CD4-positive, alpha-beta T cell treated with Interleukin-15 for 1 hour (primary cell): ENCODE measurements around the gene EPHA10.

Experiments
- DNase-seq: peaks from one replicate; pipeline ENCODE4 v3.0.0-alpha.2; 2020

Gene EPHA10

DNA sequence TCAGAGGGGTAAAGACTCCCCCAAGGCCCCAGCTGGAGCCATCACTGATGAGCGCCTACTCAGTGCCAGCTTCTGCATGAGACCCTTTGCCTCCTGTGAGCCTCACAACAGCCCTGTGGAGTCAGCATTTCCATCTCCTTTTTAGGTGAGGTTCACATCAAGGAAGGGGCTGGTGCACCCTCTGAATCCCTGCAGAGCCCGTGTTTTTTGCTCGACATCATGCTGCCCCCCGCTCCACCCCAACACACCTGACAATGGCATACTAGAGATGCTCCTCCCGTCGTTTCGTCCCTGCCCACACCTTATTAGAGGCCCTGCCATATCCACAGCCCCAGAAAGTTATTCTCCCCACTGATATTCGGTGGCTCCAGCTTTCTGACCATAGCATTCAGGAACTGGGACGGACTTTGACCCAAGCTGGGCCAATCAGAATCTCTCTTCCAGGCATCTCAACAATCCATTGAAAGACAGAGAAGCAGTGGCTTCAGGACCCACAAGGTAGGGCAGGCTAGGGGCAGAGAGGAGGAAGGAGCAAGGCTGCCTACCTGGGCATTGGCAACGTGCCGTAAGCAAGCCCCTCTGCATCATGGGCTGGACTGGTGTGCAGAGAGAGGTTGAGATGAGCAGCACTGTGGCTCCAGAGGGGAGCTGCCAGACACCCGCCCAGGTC is 32.7 kb downstream of the EPHA10 start:
- no peak for DNase-seq

DNA sequence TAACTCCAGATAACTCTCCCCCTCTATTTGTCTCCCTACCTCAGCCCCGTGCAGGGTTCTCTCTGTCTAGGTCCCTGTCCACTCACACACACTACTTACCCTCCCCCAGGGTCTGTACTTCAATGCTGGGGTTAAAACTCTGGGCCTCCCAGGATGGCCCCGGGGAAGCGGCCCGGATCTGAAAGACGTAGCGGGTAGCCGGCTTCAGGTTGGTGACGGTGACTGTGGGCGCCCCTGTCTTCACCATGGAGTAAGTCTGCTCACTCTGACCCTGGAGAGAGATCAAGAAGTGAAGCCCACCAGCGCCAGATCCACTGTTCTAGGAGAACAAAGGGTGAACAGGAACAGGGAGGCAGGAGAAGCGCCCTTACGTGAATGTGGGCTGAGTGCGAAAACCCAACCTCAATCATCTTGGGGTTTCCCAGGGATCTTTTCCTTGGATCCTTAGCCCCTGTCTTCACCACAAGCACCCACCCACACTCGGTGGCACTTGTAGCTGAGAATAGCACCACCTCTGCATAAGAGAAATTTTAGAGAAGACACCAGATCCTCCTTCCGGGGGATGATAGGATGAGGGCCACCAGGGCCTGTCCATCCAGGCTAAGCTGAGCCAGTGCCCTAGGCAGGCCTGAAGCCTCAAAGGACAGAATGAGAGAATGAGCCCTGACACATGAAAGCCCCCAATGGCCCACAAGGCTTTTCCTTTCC is 33.5 kb downstream of the EPHA10 start:
- DNase-seq: no peak

DNA sequence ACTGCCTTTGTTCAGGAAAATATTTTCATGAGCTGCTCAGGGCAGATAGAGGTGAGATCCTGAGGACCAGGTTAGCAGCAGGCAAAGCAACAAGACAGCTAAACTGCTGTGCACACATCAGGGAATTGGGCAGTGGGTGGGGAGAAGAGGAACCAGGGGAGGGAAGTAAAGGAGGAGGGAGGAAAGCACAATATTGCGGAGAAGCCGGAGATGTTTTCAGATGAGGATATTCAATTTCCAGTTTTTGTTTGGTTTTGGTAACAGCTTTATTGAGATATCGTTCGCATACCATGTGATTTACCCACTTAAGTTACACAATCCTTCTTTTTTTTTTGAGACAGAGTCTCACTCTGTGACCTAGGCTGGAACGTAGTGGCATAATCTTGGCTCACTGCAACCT is 34.5 kb downstream of the EPHA10 start:
- DNase-seq: no peak

DNA sequence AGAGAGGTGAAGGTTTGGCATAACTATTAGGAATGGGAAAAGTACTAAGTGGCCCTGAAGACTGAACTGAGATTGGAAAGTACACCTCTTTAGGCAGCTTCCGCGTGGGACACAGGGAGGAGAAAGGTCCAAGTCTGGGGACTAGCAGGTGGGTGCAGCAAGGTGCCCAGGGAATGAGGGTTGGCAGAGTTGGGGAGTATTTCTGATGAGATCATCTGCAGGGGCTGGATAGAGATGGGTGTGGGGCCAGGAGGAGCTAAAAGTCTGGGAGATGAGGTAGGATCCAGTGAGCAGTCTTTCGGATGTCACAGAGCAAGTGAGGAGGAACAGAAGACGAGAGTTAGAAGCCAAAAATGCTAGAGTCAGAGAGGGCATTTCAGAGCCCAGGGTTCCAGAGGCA is 36.5 kb downstream of the EPHA10 start:
- no peak for DNase-seq

DNA sequence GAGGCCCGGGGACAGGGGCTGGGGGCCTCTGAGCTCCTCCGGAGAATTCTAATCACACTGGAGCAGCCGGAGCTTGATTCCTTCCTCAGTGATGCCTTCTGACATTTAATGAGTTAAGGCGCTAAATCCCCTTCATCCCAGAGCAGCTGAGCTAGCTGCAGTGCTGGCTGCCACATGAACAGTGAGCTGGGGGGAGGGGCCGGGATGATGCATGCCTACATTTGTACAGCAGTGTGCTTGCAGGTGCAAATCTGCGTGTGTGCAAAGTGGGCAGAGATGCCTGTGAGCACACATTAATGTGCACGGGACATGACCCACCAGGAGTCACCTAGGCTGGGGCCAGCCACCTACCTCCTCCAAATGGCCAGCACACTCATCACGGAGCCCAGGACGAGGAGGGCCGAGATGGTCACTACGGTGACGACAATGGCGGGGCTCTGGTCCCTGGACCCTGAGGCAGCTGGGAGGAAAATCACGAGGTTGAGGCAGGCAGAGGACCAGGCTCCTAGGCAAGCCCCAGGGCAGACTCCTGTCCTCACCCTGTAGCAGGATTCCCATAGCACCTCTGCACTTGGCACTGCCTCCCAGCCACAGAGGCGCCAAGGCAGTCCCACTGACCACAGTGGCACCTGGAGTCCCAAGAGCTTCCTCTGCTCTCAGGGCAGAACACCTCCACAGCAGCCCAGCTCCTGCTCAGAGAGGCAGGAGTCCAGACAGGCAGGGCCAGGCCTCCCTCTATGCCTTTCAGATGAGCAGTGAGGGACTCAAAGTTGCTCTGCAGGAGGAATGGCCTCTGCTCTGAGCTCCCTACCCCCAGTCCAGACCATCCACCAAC is 38.0 kb downstream of the EPHA10 start:
- no peak for DNase-seq

DNA sequence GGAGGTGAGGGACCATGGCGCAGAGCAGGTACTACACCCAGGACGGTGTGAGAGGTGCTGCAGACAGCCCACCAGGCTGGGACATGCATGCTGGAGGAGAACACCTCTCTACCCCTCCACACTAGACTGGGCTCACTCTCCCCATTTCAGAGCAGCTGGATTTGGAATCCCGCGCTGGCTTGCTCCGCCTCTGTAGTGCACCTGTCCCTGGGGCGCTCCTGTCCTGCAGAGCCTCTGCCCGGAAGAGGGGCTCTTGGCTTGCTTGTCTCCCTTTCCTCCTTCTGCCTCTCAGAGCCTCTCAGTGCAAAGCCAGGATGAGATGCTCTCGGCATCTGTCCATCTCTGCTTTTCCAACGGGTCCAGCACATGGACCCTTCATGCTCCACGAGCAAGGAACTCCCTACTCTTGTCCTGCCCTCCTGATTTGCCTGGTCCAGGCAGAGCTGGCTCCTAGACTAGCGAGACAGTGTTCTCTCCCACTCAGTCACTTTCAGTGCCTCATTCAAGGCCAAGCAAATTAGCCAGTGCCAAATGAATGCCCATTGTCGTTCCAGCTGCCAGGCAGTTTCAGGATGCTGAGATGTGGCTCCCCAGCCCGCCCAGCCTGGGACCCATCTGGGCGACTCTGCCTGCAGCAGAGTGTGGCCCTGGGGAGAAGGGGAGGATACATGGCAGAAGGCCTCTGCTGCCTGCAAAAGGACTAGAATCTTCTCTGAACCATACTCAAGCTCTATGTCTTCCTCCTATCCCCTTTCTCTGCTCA is 38.9 kb downstream of the EPHA10 start:
- no peak for DNase-seq

DNA sequence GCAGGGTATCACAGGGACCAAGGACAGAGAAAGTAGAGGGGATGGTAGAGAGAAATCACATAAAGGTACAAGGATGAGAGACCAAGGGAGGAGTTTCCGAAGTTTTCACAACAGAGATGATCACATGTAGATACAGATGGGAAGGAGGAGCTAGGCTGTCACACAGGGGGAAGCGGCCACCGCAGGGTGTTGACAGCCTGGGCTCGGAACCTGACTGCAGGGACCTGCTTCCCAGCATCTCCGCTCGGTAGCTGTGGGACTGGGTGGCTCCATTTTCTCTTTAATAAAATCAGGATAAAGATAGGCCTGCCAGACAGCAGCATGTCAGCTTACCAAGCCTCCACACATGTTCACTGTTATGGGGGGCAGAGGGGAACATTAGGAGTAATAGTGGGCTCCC is 40.3 kb downstream of the EPHA10 start:
- DNase-seq: no peak

DNA sequence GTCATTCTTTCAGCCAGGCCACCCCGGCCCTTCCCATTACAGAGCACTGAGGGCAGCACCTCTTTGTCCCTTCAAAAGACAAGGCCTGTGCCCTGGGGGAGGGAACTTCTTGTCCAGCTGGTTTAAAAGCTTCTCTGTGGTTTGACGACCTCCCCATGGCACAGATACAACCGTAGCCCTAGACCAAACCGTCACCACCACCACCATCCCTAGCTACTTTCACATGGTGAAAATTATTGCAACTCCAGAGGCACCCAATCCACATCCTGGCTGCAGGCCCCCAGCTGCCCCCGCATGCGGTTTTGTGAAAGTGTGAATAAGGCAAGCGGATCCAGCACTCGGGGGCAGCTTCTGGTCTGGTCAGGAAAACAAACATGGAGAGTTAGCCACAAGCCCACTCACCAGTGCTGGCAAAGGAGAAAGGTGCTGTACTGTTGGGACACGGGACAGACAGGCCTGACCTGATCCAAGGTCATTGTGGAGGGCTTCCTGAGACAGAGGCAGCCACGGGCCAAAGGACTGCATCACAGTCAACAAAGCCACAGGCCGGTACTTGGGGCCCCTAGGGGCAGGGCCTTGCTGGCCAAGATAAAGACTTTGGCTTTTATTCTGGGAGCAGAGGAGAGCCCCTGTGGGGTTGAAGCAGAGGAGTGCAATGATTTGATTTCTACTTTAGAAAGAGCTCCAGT is 41.4 kb downstream of the EPHA10 start:
- no peak for DNase-seq

DNA sequence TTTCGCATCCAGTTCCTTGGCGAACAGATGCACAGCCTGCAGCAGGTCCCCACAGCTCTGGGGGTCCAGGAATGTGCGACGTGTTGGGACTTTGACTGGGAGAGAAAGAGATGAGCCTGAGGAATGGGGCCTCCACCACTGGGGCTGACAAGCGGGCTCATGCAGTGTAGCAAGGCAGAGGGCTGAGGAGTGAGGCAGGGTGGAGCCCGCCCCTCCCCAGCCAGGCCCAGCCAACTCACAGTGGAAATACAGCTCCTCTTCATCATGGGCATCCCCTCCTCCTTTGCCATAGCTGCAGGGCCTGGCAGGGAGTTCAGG is 41.9 kb downstream of the EPHA10 start:
- no peak for DNase-seq

DNA sequence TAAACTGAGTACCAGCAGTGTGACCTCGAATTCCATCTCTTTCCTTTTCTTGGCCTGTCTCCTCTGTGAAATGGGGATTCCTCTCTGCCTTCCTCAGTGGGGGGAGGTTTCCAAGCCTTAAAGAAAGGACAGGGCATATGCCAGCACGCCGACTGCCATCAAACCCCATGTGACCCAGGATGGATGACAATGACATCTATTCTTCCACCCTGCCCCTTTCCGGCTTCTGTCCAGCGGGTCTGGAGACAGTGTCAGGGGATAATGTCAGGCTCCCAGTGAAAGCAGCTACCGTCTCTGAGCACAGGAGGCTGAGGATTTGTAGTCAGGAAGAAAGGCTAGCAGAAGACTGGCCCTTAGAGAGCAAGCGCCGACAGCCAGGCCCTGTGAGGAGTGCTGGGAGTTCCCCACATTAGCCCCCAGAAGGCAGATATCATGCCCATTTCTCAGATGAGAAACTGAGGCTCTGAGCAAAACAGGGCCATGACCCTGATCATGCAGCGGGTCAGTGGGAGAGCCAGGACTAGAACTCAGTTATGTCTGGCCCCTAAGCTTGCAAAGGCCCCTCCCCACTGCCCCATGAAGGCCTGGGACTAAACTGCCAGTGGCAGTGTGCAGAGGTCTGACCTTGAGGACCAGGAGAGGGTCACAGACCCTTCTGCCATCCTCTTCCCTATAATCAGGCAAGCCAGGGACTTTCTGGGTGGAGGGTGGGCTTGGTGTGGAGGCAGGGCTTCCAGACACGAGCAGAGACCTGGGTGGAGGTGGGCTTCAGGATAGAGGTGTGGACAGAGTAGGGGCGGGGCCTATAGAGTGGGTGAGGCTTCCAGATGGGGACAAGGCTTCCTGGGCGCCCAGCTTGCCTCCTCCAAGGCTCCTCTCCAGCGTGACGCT is 42.5 kb downstream of the EPHA10 start:
- DNase-seq: no peak

DNA sequence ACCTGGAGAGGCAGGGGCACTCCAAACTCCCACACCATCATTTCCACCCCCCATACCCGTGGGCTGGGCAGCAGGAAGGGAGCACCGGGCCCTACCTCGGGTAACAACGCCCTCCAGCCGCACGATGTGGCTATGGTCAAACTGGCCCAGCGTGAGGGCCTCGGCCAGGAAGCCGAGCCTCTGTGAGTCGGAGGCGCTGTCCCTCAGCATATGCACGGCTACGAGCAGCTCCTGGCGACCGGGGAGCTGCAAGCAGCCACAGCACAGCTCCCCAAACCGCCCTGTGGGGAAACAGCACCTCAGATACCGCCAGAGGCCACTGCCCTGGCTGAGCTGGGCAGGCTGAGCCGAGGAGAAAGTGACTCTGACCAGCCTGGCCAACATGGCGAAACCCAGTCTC is 43.4 kb downstream of the EPHA10 start:
- no peak for DNase-seq

DNA sequence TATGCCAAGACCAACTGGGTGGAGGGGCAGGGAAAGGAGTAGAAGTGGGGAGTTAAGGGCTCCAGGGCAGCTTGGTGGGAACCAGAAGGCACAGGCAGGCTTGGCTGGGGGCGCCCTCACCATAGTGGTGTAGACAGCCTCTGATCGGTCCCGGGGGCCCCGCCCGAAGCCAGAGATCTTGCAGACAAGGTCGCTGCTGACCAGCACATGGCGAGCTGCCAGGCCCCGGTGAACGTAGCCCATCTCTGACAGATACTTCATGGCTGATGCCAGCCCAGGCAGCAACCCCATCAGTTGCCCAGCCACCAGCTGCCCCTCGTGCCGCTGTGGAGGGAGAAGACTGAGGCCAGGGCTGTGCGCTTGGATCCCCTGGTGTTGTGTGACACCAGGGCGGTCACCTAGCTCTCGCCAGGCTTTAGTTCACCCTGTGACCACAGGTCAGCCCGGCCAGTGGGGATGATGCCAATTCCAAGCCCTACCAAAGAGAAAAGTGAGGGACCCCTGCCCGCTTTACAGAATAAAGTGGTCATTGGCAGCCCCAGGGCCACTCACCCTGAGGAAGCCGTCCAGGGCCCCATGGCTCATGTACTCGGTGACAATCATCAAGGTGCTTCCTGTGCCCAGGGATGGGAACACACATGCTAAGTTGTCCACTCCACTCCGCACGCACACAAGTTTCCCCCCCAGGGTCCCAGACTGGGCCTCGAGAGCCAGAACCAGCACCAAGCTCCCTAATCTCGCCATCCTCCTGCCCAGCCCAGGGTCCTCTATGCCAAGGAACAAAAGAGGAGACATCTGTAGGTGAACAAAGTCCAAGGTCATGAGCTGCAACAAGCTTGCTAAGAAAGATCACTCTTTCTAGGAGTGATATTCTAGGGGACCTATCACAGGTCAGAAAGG is 44.4 kb downstream of the EPHA10 start:
- DNase-seq: no peak

DNA sequence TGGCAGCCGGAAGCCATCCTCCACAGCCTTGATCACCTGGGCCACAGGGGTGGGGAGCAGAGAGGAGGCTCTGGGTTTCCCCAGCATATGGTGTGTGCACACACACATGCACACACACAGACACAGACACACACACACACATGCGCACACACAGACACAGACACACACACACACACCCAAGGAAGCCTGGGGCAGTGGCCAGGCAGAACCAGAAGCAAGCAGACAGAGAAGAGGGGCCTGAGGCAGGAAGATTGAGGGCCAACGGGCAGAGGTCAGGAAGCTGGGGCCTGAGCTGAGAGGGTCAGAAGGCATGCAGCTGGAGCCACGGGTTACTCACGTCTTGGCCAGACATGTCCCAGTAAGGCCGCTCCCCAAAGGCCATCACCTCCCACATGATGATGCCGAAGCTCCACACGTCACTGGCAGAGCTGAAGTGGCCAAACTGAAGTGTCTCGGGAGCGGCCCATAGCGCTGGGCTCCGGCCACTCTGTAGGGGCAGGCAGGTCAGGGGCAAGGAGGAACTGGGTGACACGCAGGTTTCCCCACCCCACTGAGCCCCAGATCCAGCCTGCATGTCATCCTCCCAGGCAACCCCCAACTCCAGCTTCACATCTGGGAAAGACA is 45.2 kb downstream of the EPHA10 start:
- DNase-seq: no peak

DNA sequence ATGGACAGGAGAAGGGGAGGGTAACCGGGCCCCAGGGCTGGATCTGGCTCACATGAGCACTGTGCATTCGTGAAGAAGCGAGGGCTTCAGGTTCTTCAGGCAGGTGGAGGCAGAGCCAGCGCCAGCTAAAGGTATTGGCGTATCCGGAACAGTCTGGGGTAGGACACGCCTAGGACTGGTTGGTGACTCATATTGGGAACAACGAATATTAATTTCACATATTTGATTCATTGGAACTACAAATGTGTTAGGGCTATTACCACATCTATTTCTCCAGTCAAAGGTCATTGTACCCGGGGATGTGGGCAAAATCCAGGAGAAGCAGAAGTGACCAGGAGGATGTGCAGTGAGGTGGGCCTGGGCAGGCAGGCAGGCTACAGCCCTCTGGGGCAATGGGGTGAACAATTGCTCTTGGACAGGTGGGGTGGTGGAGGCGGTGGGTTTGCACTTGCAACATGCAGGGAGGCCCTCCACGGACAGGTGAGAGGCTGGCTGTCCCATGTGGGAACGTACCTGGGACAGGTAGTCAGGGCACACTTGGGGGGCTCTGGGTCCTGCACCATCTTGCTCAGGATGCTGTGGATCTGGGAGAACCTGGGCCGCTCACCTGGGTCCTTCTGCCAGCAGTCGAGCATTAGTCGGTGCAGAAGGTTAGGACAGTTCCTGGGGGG is 45.9 kb downstream of the EPHA10 start:
- no peak for DNase-seq

DNA sequence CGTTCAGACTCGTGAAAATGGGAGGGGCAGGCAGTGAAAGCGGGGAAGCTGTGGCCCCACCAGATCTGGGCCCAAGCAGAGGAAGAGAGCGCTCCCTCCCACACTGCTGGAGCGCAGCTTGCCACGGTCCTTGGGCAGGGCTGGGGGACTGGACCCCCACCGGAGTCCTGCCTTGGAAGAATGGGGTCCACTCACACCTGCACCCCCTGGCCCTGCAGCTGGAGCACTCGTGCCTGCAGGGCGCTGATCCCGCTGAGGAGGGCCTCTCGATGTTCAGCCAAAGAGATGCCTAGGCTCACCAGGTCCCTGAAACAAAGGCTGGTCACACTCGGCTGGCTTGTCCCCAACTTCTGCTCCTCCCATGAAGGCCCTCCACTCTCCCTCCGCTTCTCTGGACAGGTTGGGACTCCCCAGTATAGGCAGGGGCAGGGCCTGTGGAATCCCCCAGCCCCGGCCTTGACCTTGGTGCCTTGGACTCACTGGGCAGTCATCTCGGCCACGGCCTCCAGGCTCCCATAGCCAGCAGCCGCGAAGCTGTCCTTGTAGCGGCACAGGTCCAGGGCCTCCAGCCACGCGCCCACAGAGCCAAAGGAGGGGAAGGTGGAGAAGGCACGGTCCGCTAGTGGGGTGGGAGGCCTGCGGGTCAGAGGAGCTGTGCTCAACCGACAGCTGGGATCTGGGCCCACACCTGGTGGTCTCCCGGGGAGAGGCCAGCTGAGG is 46.6 kb downstream of the EPHA10 start:
- no peak for DNase-seq

DNA sequence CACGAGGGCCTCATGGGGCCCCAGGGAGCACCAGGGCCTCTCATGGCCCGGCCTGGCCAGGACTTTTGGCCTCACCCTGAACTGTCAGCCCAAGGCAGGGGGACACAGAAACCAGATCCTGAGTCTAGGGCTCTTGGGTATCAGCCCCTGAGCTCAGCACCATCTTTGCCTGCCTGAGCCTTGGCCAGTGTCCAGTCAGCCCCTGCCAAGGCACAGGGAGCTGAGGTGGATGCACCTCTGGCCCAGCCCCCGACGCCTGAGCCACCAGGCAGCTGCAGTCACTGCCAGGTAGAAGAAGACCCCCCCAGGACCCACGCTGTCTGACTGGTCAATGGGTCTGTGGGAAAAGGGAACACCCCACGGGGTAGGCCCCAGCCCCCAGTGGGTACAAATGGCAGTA is 47.3 kb downstream of the EPHA10 start:
- DNase-seq: no peak

DNA sequence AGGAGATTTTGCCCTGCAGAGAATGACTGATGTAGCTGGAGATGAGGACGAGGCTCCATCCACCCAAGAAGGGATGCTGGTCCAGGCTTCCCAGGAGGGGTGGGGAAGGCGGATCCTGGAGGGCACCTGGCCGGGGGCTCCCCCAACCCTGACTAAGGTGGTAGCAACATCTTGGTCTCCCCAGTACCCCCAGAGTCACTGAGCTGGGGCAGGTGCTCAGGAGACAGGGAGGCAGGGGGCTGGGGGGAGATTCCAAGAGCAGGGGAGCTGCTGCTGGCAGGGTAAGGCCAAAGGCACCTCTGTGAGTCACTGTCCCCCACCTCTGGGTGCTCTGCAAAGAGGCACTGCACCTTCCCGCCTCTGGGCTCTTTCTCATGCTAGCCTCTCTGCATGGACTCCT is 48.6 kb downstream of the EPHA10 start:
- no peak for DNase-seq

DNA sequence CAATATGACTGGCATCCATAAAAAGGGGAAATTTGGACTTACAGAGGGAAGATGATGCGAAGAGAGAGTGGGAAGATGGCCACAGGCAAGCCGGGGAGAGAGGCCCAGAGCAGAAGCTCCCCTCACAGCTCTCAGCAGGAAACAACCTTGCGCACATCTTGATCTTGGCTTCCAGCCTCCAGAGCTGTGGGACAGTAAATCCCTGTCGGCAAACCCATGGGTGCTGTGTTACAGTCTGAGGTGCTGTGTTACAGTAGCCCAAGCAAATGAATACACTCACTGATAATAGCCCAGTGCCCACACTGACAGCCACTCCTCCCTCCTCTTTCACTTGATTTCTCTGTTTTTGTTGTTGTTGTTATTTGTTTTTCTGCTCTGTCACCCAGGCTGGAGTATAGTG is 50.2 kb downstream of the EPHA10 start:
- DNase-seq: no peak

DNA sequence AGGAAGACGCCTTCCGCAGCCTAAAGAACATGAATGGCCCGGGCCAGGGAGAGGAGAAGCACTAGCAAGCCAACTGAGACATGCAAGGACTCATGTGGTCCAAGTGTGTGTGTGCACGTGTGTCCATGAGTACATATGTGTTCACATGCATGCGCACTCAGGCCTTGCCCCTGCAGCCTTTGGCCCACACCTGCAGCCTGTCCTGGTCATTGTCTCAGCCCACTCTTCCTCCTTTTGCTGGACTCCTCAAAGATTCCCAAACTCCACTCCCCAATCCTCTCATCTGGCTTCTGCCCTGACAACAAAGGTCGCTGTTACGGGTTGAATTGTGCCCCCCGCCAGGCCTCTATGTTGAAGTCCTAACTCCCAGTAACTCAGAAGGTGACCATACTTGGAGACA is 50.7 kb downstream of the EPHA10 start:
- no peak for DNase-seq
